ENCODE results near the gene GPS2.

Gene GPS2

GRCh38 chr17:7284911-7285310, 30.2 kb downstream of the GPS2 start:
- Histone ChIP-seq H3K4me1 (ENCODE audit: insufficient read depth, low read length, poor library complexity, severe bottlenecking) (peaks cover 13% of the 10 kb centered on the region), H3K4me3 (ENCODE audit: low read length, poor library complexity, severe bottlenecking) (no peak overlapping the region)

GRCh38 chr17:7283471-7284216, 31.5 kb downstream of the GPS2 start:
- H3K4me2 ChIP-seq (ENCODE audit: low read depth, low read length, poor library complexity, severe bottlenecking), result no peak overlapping the region
- no peak overlapping the region for H2AFZ ChIP-seq (ENCODE audit: low read length)
- no peaks in the 10 kb centered on the region for H3K27me3 ChIP-seq (ENCODE audit: insufficient read depth, low read length, poor library complexity, severe bottlenecking)
- H3K79me2 ChIP-seq (ENCODE audit: insufficient read depth, low read length), result no peaks in the 10 kb centered on the region
- no peaks in the 10 kb centered on the region for H3K36me3 ChIP-seq (ENCODE audit: insufficient read depth, low read length)
- no peaks in the 10 kb centered on the region for H3K9me3 ChIP-seq (ENCODE audit: insufficient read depth, low read depth, low read length)
- 0 out of 2 replicates have a peak, but pooled peaks cover 3% of the 10 kb centered on the region for H3F3A ChIP-seq (ENCODE audit: low read depth)
- H4K20me1 ChIP-seq (ENCODE audit: insufficient read depth, low read length, poor library complexity, severe bottlenecking), result no peaks in the 10 kb centered on the region
- no peak overlapping the region for H3K4me3 ChIP-seq (ENCODE audit: low read length, poor library complexity, severe bottlenecking)
- no peaks in the 10 kb centered on the region for H3K9me2 ChIP-seq (replicated peaks; ENCODE audit: low read depth, low read length)
- peaks cover 13% of the 10 kb centered on the region for H3K4me1 ChIP-seq (ENCODE audit: insufficient read depth, low read length, poor library complexity, severe bottlenecking)
- TF ChIP-seq EZH2phosphoT487 (IDR thresholded peaks at IDR 0.05; ENCODE audit: borderline replicate concordance) (no peak), CTCF (conservative IDR thresholded peaks at IDR 0.05; ENCODE audit: low read length) (no peak)
- no peak overlapping the region for H3K9ac ChIP-seq (ENCODE audit: low read depth, low read length, poor library complexity, severe bottlenecking)

More at GRCh38 chr17:7284911-7285310, 30.2 kb downstream of the GPS2 start:
- H3K9me2 ChIP-seq (replicated peaks; ENCODE audit: low read depth, low read length), result no peaks in the 10 kb centered on the region
- TF ChIP-seq CTCF (conservative IDR thresholded peaks at IDR 0.05; ENCODE audit: low read length), result no peak
- TF ChIP-seq EZH2phosphoT487 (IDR thresholded peaks at IDR 0.05; ENCODE audit: borderline replicate concordance), result no peak
- H3F3A ChIP-seq (ENCODE audit: low read depth), result 0 out of 2 replicates have a peak, but pooled peaks cover 3% of the 10 kb centered on the region
- no peaks in the 10 kb centered on the region for H3K27me3 ChIP-seq (ENCODE audit: insufficient read depth, low read length, poor library complexity, severe bottlenecking)
- no peak overlapping the region for H2AFZ ChIP-seq (ENCODE audit: low read length)
- no peak overlapping the region for H3K4me2 ChIP-seq (ENCODE audit: low read depth, low read length, poor library complexity, severe bottlenecking)
- no peaks in the 10 kb centered on the region for H3K36me3 ChIP-seq (ENCODE audit: insufficient read depth, low read length)
- H3K9ac ChIP-seq (ENCODE audit: low read depth, low read length, poor library complexity, severe bottlenecking), result no peak overlapping the region
- no peaks in the 10 kb centered on the region for H3K79me2 ChIP-seq (ENCODE audit: insufficient read depth, low read length)
- H4K20me1 ChIP-seq (ENCODE audit: insufficient read depth, low read length, poor library complexity, severe bottlenecking), result no peaks in the 10 kb centered on the region
- no peaks in the 10 kb centered on the region for H3K9me3 ChIP-seq (ENCODE audit: insufficient read depth, low read depth, low read length)

- peaks cover 13% of the 10 kb centered on the region for H3K4me1 ChIP-seq (ENCODE audit: insufficient read depth, low read length, poor library complexity, severe bottlenecking)
- no peaks in the 10 kb centered on the region for H3K9me2 ChIP-seq (replicated peaks; ENCODE audit: low read depth, low read length)
- 0 out of 2 replicates have a peak, but pooled peaks cover 3% of the 10 kb centered on the region for H3F3A ChIP-seq (ENCODE audit: low read depth)
- no peaks in the 10 kb centered on the region for H3K9me3 ChIP-seq (ENCODE audit: insufficient read depth, low read depth, low read length)
- no peaks in the 10 kb centered on the region for H3K36me3 ChIP-seq (ENCODE audit: insufficient read depth, low read length)
- H3K79me2 ChIP-seq (ENCODE audit: insufficient read depth, low read length), result no peaks in the 10 kb centered on the region
- no peak overlapping the region for H3K4me3 ChIP-seq (ENCODE audit: low read length, poor library complexity, severe bottlenecking)
- H3K4me2 ChIP-seq (ENCODE audit: low read depth, low read length, poor library complexity, severe bottlenecking), result no peak overlapping the region
- H3K9ac ChIP-seq (ENCODE audit: low read depth, low read length, poor library complexity, severe bottlenecking), result no peak overlapping the region
- TF ChIP-seq EZH2phosphoT487 (IDR thresholded peaks at IDR 0.05; ENCODE audit: borderline replicate concordance), result no peak
- TF ChIP-seq CTCF (conservative IDR thresholded peaks at IDR 0.05; ENCODE audit: low read length), result no peak
- no peaks in the 10 kb centered on the region for H4K20me1 ChIP-seq (ENCODE audit: insufficient read depth, low read length, poor library complexity, severe bottlenecking)
- H2AFZ ChIP-seq (ENCODE audit: low read length), result no peak overlapping the region
- H3K27me3 ChIP-seq (ENCODE audit: insufficient read depth, low read length, poor library complexity, severe bottlenecking), result no peaks in the 10 kb centered on the region
Measured at GRCh38 chr17:7282752-7283321, 32.3 kb downstream of the GPS2 start.

Measured in Loucy (cell line).